ENCODE measurements around the gene CACTIN. TPM values are rescaled to one million over a fixed set of nuclear protein-coding genes. Genes with fewer than 3 reads are reported as not detected.
"Not testable (repeated sequence)": the region's sequence is repeated elsewhere in the genome, so short reads cannot be mapped to it uniquely, and the experiment has no call there.

Gene CACTIN
- total RNA-seq, 1 donor from 2014 or later: 10.7 TPM

- intact Hi-C loops (cut with DNase I): no loop called here
- no peak for DNase-seq (ENCODE audit: low spot score)
Observed at GRCh38 chr19:3634496-3635045, 8.0 kb upstream of the CACTIN start.

DNA sequence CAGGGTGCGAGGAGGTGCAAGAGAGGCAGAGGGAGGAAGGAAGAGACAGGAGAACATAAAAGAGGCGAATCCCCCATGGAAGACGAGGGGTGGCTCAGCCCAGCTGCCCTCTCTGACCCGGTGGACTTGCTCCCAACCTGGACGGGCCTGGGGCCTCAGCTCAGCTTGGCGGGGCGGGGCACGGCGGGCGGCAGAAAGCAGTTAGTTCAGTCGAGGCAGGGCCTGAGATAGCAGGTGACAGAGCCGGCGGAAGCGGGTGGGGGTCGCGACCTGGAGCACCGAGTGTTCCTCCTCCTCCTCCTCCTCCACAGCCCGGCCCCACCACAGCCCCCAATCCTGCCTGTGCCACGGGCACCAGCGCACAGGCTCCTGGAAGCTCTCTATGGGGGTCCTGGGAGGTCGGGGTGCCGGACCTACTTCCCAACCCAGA, 7.0 kb upstream of the CACTIN start:
- DNase-seq (ENCODE audit: low spot score): no peak
- intact Hi-C loops (cut with DNase I): no loop called here

GRCh38 chr19:3632739-3633558, 6.4 kb upstream of the CACTIN start:
- DNase-seq (ENCODE audit: low spot score): no peak
- intact Hi-C loops (cut with DNase I): no loop called here

DNA sequence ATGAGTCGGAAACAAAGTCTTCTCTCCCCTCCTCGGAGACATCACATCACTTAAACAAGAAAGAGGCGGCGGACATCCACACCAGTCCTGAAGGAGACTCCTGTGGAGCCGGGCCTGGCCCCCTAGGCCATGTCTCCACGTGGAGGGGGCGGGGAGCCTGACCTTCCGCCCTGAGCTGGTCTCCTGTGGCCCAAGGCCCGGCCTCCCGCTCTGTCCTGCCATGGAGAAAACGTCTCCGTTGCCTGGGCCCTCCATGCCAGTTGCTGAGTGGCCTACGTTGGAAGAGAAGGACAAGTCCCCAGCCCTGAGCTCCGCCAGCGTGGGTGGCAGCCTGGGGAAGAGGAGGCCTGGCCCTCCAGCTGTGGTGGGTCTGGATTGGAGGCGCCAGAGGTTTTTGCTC, 5.5 kb upstream of the CACTIN start:
- DNase-seq (ENCODE audit: low spot score): no peak
- intact Hi-C loops (cut with DNase I): no loop called here

DNA sequence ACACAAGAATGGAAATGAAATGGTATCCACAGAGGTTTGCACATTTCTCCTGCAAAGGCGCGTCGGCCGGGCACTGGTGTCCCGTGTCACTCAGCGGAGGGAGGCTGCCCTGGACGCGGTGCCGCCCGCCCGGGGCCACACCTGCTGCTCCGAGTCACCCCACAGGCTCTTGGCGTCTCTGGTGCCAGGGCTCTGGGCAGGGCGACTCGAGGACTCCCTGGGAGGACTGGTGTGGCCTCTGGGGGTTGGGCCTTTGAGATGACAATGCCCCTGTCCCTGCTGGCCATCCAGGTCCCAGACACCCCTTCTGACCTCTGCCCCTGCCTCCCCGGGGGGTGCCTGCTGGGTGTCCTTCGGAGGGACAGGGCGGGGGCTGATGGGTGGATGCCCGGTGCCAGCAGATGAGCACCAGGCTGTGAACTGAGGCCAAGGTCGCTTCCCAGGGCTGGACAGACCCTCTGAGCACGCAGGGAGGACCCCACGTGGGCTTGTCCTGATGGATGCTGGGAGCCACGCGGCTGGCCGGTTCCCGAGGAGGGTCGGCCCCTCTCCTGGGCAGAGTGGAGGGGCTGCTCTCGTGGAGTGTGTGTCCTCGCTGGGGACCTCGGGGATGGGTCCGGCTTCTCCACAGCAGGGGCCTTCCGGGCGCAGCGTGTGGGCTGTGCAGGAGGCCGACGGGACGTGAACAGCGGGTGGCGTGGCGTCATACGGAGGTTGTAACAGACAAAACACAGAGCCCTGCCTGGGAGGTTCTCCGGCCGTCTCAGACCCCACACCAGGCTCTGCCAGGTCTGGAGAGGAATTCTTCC, 4.7 kb upstream of the CACTIN start:
- intact Hi-C loops (cut with DNase I): no loop called here

GRCh38 chr19:3628766-3629165, 2.2 kb upstream of the CACTIN start:
- DNase-seq (ENCODE audit: low spot score); intact Hi-C loops (cut with DNase I): not testable (repeated sequence)

More for the DNA sequence above, 4.7 kb upstream of the CACTIN start:
- DNase-seq (ENCODE audit: low spot score): no peak

DNA sequence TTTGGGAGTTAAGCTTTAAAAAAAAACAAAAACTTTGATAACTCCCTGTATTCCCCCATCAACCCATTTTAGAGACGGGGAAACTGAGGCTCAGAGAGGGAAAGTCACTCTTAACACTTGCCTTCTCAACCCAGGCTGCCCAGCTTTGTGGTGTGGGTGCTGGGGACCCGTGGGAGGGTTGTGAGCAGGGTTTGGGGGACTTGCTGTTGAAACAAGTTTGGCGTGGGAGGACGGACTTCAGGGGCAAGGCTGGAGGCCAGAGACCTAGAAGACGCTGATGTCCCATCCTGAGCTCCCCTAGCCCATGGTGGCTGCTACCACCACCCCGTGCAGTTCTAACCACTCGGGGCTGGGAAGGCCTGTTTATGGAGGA, 747 bp upstream of the CACTIN start:
- DNase-seq (ENCODE audit: low spot score): no peak
- intact Hi-C loops (cut with DNase I): no loop called here

- DNase-seq (ENCODE audit: low spot score): no peak
- intact Hi-C loops (cut with DNase I): no loop called here
Observed at GRCh38 chr19:3625996-3626472, 556 bp downstream of the CACTIN start.

DNA sequence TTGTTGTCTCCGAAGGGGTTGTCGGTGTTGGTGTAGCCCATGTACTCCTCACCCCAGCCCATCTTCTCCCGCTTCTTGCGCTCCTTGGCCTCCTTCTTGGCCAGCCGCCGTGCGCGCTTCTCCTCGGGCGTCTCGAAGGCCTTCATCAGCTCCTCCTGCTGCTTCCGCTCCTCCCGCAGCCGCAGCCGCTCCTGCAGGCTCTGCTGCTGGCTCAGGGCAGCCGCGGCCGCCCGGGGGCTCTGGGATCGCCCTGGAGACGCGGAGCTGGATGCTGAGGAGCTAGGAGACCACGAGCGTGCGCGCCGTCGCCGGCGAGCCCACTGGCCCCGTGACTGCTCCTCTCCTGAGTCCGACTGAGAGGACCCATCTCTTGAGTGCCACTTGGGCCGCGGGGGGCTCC, 2.9 kb downstream of the CACTIN start:
- intact Hi-C loops (cut with DNase I): no loop called here
- no peak for DNase-seq (ENCODE audit: low spot score)

GRCh38 chr19:3622224-3622623, 4.4 kb downstream of the CACTIN start:
- intact Hi-C loops (cut with DNase I): no loop called here
- no peak for DNase-seq (ENCODE audit: low spot score)

- no peak for DNase-seq (ENCODE audit: low spot score)
- intact Hi-C loops (cut with DNase I): no loop called here
Observed at GRCh38 chr19:3621689-3622088, 4.9 kb downstream of the CACTIN start.

- no peak for DNase-seq (ENCODE audit: low spot score)
- intact Hi-C loops (cut with DNase I): loop anchor here (1.0 kb wide), 1 partner anchor 76 kb away; no protein-coding TSS in a partner anchor
Observed at GRCh38 chr19:3620817-3621547, 5.6 kb downstream of the CACTIN start.

DNA sequence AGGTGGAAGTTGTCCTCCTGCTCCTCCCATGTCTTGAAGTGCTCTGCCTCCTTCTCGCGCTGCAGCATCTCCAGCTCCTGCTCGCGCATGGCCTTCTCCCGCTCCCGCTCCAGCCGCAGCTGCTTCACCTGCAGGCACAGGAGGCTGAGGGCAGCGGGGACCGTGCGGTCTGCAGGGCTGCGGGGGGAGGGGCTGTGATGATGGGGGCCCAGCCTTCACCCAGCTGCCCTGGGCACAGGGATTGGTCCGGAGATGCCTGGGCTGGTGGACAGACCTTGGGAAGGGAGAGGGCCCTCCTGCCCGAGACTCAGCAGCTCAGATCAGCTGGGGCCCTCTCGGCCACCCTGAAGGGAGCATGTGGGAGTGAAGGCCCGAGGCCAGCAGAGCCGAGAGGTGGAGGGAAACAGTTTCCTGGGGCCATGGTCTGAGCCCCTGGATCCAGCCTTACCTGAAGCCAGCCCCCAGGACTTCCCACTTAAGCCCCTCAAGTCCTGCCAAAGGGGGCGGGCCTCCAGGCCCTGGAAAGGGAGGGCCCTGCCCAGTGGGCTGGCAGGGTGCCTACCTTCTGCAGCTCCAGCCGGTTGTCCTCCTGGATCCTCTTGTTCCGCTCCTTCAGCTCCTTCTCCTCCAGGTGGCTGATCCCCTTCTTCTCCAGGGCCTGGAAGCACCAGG, 6.3 kb downstream of the CACTIN start:
- intact Hi-C loops (cut with DNase I): loop anchor here (1.0 kb wide), 1 partner anchor 75 kb away; no protein-coding TSS in a partner anchor
- no peak for DNase-seq (ENCODE audit: low spot score)

DNA sequence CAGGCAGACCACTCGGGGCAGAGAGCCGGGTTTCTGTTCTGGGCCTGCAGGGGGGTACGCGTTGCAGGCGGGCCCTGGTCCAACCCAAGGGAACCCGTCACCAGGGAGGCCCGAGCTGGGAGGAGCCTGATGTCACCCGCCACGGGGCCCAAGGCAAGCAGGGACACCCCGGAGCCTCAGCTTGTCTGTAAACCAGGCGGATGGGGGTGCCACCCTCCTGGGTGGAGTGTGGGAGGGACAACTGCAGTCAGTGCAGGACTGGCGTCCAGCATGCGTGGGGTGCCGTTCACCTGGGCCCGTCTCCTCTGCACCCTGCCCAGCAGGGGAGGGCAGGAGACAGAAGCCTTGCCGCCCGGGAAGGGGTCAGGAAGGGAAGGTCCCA, 7.0 kb downstream of the CACTIN start:
- intact Hi-C loops (cut with DNase I): loop anchor here (1.0 to 2.0 kb wide), 2 partner anchors 74 to 315 kb away; no protein-coding TSS in a partner anchor
- DNase-seq (ENCODE audit: low spot score): no peak

- DNase-seq (ENCODE audit: low spot score): no peak
- intact Hi-C loops (cut with DNase I): loop anchor here (1.0 to 2.0 kb wide), 2 partner anchors 34 to 314 kb away; partner anchors contain the start of gene GIPC3
Observed at GRCh38 chr19:3618811-3619630, 7.6 kb downstream of the CACTIN start.

DNA sequence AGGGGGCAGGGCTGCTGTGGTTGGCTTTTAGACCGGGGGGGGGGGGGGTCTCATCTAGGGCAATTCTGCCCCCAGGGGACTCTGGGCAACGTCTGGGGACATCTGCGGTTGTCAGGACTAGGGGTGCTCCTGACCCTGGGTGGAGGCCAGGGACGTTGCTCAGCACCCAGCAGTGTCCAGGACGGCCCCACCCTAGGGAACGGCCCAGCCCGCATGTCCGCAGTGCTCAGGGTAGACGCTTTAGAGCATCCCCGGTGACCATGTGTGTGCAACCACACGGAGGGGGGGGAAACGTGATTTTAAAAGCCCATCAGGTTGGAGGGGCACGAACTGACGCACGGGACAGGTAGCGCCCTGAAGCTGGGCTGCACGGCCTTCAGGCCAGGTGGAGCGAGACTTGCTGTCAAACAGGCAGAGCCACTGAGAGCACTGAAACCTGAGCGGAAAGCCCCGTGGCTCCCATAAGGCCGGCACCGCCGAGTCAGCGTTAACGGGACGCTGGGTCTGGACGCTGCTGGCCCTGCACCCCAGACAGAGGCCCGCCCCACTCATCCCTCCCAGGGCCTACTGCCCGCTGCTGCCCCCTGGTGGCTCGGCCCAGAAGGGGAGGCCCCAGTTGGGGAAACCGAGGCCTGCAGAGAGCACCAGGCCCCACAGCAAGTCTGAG, 8.3 kb downstream of the CACTIN start:
- intact Hi-C loops (cut with DNase I): loop anchor here (1.0 to 2.0 kb wide), 2 partner anchors 33 to 313 kb away; partner anchors contain the start of gene GIPC3
- no peak for DNase-seq (ENCODE audit: low spot score)

GRCh38 chr19:3617463-3617862, 9.1 kb downstream of the CACTIN start:
- DNase-seq (ENCODE audit: low spot score): no peak
- intact Hi-C loops (cut with DNase I): no loop called here

Data from cardiac septum (tissue), 1 donor.